Fibroblast of villous mesenchyme (primary cell): ENCODE results near the gene CYP2U1. TPM values are rescaled to one million over a fixed set of nuclear protein-coding genes. Genes with fewer than 3 reads are reported as not detected.

ENCODE experiments used
- DNase-seq: peaks from one replicate; pipeline ENCODE4 v3.0.0-alpha.2; 2010; ENCODE audit warnings: low read depth
- H3K4me3 ChIP-seq: 2 replicates; pipeline ENCODE4 v1.5.1; 2011; ENCODE audit warnings: low read depth, mild to moderate bottlenecking, low read length
- total RNA-seq: library from RNA; depleted of rRNA; stranded (reverse); fragments of >200 nt; gene quantifications from 2 replicates; pipeline ENCODE4 v1.2.3, GENCODE V29; 2012
- TF ChIP-seq, protein P1 (sequence below): IDR thresholded peaks from 2 replicates; pipeline ENCODE4 v1.5.1; 2012; ENCODE audit warnings: low read depth, mild to moderate bottlenecking, low read length; ENCODE audit not compliant: insufficient read depth

Gene CYP2U1
- 10.3 and 19.0 TPM in 2 replicates for total RNA-seq

DNA sequence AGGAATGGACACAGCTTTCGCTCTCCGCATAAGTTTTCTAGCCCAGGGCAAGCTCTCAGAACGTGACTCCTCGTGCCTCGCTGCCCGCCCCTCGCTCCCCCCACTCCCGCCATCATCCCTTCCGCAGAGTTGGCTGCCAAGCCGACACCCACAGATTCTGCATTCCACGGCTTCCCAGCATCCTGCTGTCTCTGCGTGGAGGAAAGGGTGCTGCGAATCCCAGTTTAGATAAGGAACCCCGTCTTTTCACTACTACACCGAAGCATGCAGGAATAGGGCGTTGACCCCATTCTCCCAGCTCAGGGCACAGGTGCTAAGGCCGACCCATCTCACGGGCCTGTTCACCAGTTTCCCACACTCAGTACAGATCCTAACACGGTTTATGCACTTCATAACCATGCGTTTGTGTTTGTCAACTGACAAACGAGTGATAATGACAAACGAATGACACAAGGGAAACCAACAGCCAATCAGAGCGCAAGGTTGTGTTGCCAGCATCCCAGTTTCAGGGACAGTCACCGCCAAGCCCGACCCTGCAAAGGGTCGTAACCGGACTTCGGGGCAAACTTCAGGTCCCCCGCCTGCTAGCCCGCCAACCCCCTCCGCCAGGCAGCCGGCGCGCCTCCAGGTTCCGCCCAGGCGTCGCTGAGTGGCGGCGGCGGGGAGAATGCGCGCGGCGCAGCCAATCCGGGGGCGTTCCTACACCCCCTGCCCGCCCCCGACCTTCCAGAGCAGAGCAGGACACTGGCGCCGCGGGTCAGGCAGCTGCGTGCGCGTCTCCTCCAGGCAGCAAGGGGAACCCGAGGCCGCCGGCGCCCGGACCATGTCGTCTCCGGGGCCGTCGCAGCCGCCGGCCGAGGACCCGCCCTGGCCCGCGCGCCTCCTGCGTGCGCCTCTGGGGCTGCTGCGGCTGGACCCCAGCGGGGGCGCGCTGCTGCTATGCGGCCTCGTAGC lies at the start of gene CYP2U1:
Gene CYP2U1 (plus strand): TSS at position 729 of the 954 bp plus-strand sequence. CDS start 95 bp downstream, at position 824.
- DNase-seq, result peak; percentile 79
- H3K4me3 ChIP-seq, result peak within 1 kb of the TSS; percentile 79
- TF ChIP-seq, protein P1, sequence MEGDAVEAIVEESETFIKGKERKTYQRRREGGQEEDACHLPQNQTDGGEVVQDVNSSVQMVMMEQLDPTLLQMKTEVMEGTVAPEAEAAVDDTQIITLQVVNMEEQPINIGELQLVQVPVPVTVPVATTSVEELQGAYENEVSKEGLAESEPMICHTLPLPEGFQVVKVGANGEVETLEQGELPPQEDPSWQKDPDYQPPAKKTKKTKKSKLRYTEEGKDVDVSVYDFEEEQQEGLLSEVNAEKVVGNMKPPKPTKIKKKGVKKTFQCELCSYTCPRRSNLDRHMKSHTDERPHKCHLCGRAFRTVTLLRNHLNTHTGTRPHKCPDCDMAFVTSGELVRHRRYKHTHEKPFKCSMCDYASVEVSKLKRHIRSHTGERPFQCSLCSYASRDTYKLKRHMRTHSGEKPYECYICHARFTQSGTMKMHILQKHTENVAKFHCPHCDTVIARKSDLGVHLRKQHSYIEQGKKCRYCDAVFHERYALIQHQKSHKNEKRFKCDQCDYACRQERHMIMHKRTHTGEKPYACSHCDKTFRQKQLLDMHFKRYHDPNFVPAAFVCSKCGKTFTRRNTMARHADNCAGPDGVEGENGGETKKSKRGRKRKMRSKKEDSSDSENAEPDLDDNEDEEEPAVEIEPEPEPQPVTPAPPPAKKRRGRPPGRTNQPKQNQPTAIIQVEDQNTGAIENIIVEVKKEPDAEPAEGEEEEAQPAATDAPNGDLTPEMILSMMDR, result no peak

DNA sequence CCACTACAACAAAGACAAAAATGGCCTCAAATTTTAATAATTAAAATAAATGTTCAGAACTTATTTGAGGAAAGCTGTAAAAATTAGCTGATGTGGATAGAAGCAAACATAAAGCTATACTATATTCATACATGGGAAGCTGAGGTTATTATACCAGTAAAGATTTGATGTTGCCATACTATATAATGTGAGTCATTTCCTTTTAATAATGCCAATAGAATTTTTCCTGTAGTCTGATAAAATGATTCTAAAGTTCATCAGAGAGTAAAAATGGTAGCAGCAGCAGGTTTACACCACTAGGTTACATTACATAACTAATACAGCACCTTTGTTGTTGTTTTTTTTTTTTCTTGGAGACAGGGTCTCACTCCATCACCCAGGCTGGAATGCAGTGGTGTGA lies 45.5 kb upstream of the CYP2U1 start:
- H3K4me3 ChIP-seq, result no peak overlapping the region
- no peak for DNase-seq
- TF ChIP-seq, protein P1, result no peak

DNA sequence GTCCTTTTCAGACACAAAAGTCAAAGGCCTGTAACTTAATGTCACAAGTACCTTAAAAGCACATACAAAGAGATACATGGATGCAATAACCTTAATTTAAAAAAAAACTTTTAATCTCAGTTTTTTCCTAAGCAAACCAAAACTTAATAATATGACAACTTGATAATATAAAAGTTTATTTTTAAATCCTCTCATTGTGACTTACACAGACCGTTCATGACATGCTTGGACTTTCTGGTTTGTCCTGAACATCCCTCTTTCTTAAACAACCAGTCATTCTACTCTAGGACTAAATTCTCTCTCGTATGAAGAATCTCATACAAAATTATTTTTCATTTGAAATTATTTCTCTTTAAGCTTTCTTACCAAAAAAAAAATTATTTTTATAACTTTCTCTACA lies 43.1 kb upstream of the CYP2U1 start:
- DNase-seq, result no peak
- TF ChIP-seq, protein P1, result no peak
- H3K4me3 ChIP-seq, result no peak overlapping the region

DNA sequence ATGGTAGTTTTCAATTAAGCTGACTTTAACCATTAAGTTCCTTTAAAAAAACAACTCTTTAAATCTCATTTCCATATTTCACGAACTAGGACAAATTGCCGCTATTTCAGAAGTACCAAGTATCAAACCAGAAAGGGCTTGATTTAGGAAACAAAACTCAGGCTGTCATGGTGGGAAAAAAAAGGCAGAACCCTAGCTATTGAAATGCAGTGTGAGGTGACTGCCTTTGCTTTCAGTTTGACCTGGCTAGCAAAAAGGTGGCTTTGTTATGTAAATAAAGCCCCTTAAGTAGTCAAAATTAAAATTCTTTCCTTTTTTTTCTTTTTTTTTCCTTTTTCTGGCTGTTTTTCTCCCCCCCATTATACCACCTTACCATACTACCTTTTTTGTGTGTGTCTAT lies 40.6 kb upstream of the CYP2U1 start:
- no peak overlapping the region for H3K4me3 ChIP-seq
- TF ChIP-seq, protein P1, result no peak
- no peak for DNase-seq

DNA sequence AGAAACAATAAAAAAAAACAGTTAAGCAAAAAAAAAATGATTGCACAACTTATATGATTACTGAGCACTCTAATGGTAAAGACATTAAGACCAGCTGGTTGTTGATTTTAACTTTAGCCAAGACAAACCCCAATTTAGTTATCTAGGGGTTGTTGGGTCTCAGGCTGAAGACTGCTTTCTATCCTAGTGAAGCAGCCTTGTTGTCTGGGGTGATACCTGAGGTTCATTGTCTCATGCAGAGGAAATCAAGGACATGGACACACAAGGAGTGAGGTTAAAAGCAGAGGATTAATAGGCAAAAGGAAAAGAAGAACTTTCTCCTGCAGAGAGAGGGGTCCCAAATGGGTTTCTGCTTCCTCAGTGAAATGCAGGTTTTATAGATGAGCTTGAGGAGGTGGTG lies 40.0 kb upstream of the CYP2U1 start:
- no peak for DNase-seq
- no peak overlapping the region for H3K4me3 ChIP-seq
- TF ChIP-seq, protein P1, result no peak

DNA sequence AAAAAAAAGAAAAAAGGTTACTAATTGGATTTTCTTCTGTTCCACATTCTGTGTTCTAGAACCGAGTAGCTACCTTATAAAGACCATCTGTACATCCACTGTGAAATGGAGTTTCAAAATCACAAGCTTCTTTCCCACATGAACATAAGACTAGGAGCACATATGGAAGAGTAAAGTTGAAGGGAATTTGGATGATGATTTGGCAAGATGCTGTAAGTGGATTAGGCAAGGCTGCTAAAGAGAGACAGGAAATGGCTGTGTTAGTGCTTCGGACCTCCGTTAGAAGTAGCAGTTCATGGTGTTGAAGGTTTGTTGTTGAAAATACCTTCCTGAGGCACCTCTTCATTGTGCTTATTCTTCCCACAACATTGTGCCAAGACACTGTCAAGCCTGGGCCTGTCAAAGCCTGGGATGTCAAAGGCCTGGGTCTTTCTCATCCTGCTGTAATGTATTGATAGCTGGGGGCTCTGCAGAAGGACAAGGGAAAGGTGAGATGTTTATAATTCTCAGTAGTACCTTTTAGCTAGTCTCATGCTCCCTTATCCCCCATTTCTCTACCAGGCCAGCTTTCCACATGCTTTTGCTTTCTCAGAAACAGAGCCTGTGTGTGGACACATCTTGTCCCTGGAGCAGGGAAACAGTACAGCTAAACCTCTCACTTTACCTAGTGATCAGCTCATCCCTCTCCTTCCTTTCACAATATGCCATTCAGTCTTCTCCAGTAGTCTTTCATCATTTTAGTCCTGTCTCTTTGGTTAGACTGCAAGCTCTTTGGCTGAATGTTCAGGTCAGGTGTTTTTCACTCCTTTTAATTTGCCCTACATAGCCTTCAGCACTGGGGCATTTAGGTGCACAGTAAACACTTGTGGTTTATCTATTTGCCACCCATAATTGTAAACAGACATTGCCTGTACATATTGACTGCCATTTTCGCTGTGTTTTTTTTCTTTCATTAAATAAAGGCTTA lies 37.9 kb upstream of the CYP2U1 start:
- no peak overlapping the region for H3K4me3 ChIP-seq
- peak; percentile 78 for DNase-seq
- TF ChIP-seq, protein P1, result no peak
